Stimulated activated CD8-positive, alpha-beta memory T cell treated with anti-CD3 and anti-CD28 coated beads, Interleukin-15, amount 100 ng/mL, for 24 hours (primary cell): ENCODE measurements around the gene CEP128.

Source experiments
- DNase-seq: peaks from one replicate; pipeline ENCODE4 v3.0.0-alpha.2; 2020; ENCODE audit warnings: low read depth

The CEP128 gene

GRCh38 chr14:80475074-80475473 is 466.5 kb downstream of the CEP128 start:
- no peak for DNase-seq

DNA sequence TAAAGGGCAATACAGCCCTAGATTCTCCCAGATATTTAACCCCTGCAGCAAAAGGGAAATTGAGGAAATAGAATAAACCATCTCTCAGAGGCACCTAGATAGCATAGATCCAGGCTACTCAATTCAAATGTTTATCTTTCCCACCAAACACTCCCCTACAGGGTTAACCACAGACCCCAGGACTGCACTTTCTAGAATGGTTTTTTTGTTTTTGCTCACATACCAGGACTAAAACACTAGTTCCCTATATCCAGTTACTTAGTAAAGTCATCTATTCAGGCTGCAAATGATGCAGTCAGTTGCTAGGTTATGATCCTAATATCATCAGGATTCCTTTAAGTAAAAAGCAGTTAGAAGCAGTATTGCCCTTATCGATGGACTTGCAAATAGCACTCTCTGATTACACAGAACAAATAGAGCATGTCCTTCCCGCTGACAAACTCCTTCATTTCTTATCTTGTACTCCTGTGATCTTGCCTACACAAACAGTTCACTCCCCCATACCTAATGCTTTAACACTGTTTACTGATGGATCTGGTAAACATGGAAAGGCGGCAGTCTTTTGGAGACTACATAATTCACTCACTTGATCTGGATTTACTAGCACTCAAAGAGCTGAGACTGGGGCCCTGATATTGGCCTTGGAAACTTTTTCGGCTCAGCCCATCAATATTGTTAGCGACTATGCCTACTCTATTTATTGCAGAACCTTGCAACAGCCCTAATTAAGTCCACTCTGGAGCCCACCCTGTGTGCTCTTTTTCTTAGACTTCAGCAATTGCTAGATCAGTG is 473.0 kb downstream of the CEP128 start:
- no peak for DNase-seq

DNA sequence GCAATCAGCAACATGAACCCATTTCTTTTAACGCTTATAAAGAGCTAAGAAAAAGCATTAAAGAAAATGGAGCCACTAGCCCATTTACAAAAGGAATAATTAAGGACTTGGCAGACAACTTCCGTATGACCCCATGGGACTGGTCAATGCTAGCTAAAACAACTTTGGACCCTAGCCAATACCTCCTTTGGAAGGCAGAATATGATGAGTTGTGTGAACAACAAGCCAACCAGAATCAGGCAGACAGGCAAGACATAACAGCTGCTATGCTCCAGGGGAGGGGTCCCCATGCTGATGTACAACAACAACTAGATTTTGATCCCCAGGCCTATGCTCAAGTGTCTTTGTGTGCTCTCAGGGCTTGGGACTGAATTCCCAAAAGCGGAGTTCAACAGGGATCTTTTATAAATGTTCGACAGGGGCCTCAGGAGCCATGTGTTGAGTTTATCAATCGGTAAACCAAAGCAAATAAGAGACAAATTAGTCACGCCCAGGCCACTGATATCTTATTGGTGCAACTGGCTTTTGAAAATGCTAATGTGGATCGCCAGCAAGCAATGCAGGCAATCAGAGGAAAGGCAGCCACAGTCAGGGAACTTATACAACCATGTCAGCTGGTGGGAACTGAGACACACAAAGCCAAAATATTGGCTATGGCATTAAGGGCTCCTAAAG is 475.9 kb downstream of the CEP128 start:
- DNase-seq: no peak

- no peak for DNase-seq
These were observed 476.9 kb downstream of the CEP128 start for GRCh38 chr14:80464531-80465149.

DNA sequence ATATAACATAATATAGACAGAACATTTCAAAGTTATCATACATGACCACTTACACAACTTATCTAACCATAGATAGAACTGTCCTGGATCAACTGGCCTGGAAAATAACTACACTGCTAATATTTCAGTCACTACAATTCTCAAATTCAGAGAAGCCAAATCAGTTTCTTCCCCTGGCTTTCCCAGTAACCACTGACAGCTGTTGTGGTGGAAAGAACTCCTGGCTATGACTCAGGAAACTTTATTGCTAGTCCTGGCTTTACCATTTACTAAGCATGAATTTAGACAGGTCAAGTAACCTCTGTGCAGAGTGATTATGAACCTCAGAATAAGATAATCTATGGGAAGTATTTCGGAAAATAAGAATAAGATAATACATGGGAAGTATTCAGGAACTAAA is 485.3 kb downstream of the CEP128 start:
- no peak for DNase-seq

GRCh38 chr14:80455031-80455430 is 486.5 kb downstream of the CEP128 start:
- DNase-seq: no peak

GRCh38 chr14:80448267-80448666 is 493.3 kb downstream of the CEP128 start:
- no peak for DNase-seq

- no peak for DNase-seq
These were observed 494.1 kb downstream of the CEP128 start for GRCh38 chr14:80447392-80447791.
